GM23338 (cell line): ENCODE measurements around the gene MAP3K9. TPM values are rescaled to one million over a fixed set of nuclear protein-coding genes. Genes with fewer than 3 reads are reported as not detected.

ENCODE experiments used
- ATAC-seq: fragments of 200-7000 bp; cut with Tn5 transposase; 3 replicates; pipeline ENCODE4 v1.9.1; 2020
- DNase-seq: peaks from one replicate; pipeline ENCODE4 v3.0.0-alpha.2; 2015; ENCODE audit warnings: low spot score
- H2AFZ ChIP-seq: fragments of 200-600 bp; sonication (generic); 2 replicates; pipeline ENCODE4 v1.8.0; 2016; ENCODE audit warnings: antibody characterized with exemption, mild to moderate bottlenecking, moderate library complexity
- H3F3A ChIP-seq: fragments of 200-600 bp; sonication (generic); replicated peaks from 2 replicates; pipeline ENCODE4 v1.8.0; 2017; ENCODE audit warnings: antibody characterized with exemption, mixed run types, low read depth
- H3K27ac ChIP-seq: fragments of 200-600 bp; sonication (generic); 2 replicates; pipeline ENCODE4 v1.6.1; 2016; ENCODE audit warnings: low read depth
- H3K27me3 ChIP-seq: fragments of 200-600 bp; sonication (generic); 2 replicates; pipeline ENCODE4 v1.8.0; 2016; ENCODE audit warnings: mild to moderate bottlenecking, mixed run types, moderate library complexity; ENCODE audit not compliant: insufficient read depth
- H3K36me3 ChIP-seq: fragments of 200-600 bp; sonication (generic); 2 replicates; pipeline ENCODE4 v1.8.0; 2016; ENCODE audit warnings: mild to moderate bottlenecking; ENCODE audit not compliant: insufficient read depth
- H3K4me1 ChIP-seq: fragments of 200-600 bp; sonication (generic); 2 replicates; pipeline ENCODE4 v1.8.0; 2016; ENCODE audit warnings: mild to moderate bottlenecking, moderate library complexity; ENCODE audit not compliant: insufficient read depth
- H3K4me2 ChIP-seq: fragments of 200-600 bp; sonication (generic); 2 replicates; pipeline ENCODE4 v1.7.1; 2017; ENCODE audit warnings: mixed run types
- H3K4me3 ChIP-seq: fragments of 200-600 bp; sonication (generic); 2 replicates; pipeline ENCODE4 v1.6.1; 2016; ENCODE audit warnings: mixed run types
- H3K79me2 ChIP-seq: fragments of 200-600 bp; sonication (generic); replicated peaks from 2 replicates; pipeline ENCODE4 v1.8.0; 2017; ENCODE audit warnings: mild to moderate bottlenecking; ENCODE audit not compliant: insufficient read depth
- H3K9me2 ChIP-seq: fragments of 200-600 bp; sonication (generic); 2 replicates; pipeline ENCODE4 v1.8.0; 2017; ENCODE audit not compliant: insufficient read depth
- H4K20me1 ChIP-seq: fragments of 200-600 bp; sonication (generic); replicated peaks from 2 replicates; pipeline ENCODE4 v1.8.0; 2017; ENCODE audit warnings: mild to moderate bottlenecking; ENCODE audit not compliant: insufficient read depth
- H3K27ac Mint-ChIP-seq: 2 replicates; pipeline ENCODE4 v1.8.0; 2020; ENCODE audit warnings: inconsistent platforms, mild to moderate bottlenecking, moderate library complexity, mixed read lengths
- H3K27me3 Mint-ChIP-seq: 3 replicates; pipeline ENCODE4 v1.8.0; 2022; ENCODE audit warnings: low read depth, mild to moderate bottlenecking, moderate library complexity, mixed read lengths, inconsistent platforms; ENCODE audit not compliant: insufficient read depth, poor library complexity
- H3K36me3 Mint-ChIP-seq: 3 replicates; pipeline ENCODE4 v1.8.0; 2021; ENCODE audit warnings: low read depth, mild to moderate bottlenecking, inconsistent platforms, moderate library complexity, mixed read lengths
- H3K4me1 Mint-ChIP-seq: 3 replicates; pipeline ENCODE4 v1.8.0; 2020; ENCODE audit warnings: mild to moderate bottlenecking, inconsistent platforms, mixed read lengths
- H3K4me3 Mint-ChIP-seq: 3 replicates; pipeline ENCODE4 v1.8.0; 2021; ENCODE audit warnings: moderate library complexity, mild to moderate bottlenecking, inconsistent platforms, mixed read lengths
- H3K9me3 Mint-ChIP-seq: 3 replicates; pipeline ENCODE4 v1.8.0; 2020; ENCODE audit warnings: moderate library complexity, mild to moderate bottlenecking, inconsistent platforms, mixed read lengths
- CREB1 ChIP-seq: fragments of 250-450 bp; sonication (Bioruptor Pico); IDR thresholded peaks from 2 replicates; pipeline ENCODE4 v1.5.0; 2020; ENCODE audit warnings: low read depth, mild to moderate bottlenecking, moderate library complexity
- EZH2 ChIP-seq: fragments of 200-600 bp; sonication (generic); IDR thresholded peaks from one replicate; pipeline ENCODE4 v1.8.0; 2017; ENCODE audit warnings: antibody characterized with exemption, mild to moderate bottlenecking, low read depth; ENCODE audit not compliant: unreplicated experiment
- EZH2phosphoT487 ChIP-seq: fragments of 200-600 bp; sonication (generic); IDR thresholded peaks from one replicate; pipeline ENCODE4 v1.8.1; 2018; ENCODE audit warnings: antibody characterized with exemption; ENCODE audit not compliant: unreplicated experiment
- JUNB ChIP-seq: IDR thresholded peaks from one replicate; pipeline ENCODE4 v1.6.1; 2016; ENCODE audit warnings: antibody characterized with exemption; ENCODE audit not compliant: unreplicated experiment
- NANOG ChIP-seq: IDR thresholded peaks from 2 replicates; pipeline ENCODE4 v1.6.1; 2016; ENCODE audit warnings: antibody characterized with exemption, borderline replicate concordance
- STAT1 ChIP-seq: IDR thresholded peaks from one replicate; pipeline ENCODE4 v1.6.1; 2016; ENCODE audit warnings: antibody characterized with exemption; ENCODE audit not compliant: unreplicated experiment
- ZNF331 ChIP-seq: fragments of 250-450 bp; sonication (Bioruptor Pico); IDR thresholded peaks from 2 replicates; pipeline ENCODE4 v1.5.0; 2020; ENCODE audit warnings: low read depth, mild to moderate bottlenecking, moderate library complexity
- ZNF462 ChIP-seq: fragments of 250-450 bp; sonication (Bioruptor Pico); IDR thresholded peaks from 2 replicates; pipeline ENCODE4 v1.5.0; 2020; ENCODE audit warnings: mild to moderate bottlenecking, moderate library complexity
- polyA plus RNA-seq: library from polyadenylated mRNA; unstranded; fragments of >200 nt; fragmentation: Nextera tagmentation; extraction: Ambion mirVana; gene quantifications from 2 replicates; pipeline ENCODE4 v1.2.1, GENCODE V29; 2016
- total RNA-seq: library from RNA; depleted of rRNA; stranded (reverse); fragments of >200 nt; shearing (Covaris generic); gene quantifications from 2 replicates; pipeline ENCODE4 v1.2.3, GENCODE V29; 2014
- TF ChIP-seq, protein P1 (sequence below): IDR thresholded peaks from 2 replicates; pipeline ENCODE4 v1.6.1; 2016; ENCODE audit warnings: antibody characterized with exemption
- TF ChIP-seq, protein P2 (sequence below), 2 experiments: fragments of 200-600 bp in 1 of 2; sonication (generic) in 1 of 2; conservative IDR thresholded peaks; 2 replicates each; pipeline versions ENCODE4 v1.5.1 to v1.6.1; 2016 to 2017; ENCODE audit warnings: antibody characterized with exemption in 2 of 2, low read depth in 2 of 2, mild to moderate bottlenecking in 2 of 2, moderate library complexity in 1 of 2

The MAP3K9 gene
- total and polyA plus RNA-seq, 2 experiments from 2014 or later: 5.3 to 30.8 TPM

GRCh38 chr14:70832561-70833305, 23.4 kb upstream of the MAP3K9 start (continued):
- TF ChIP-seq ZNF462 (CRISPR knock-in tag) (no peak), EZH2phosphoT487 (no peak), JUNB (no peak), STAT1 (no peak), CREB1 (no peak)

GRCh38 chr14:70830998-70831781, 21.9 kb upstream of the MAP3K9 start:
- Mint-ChIP-seq H3K4me1 (no peaks in the 10 kb centered on the region), H3K27me3 (peaks cover 2% of the 10 kb centered on the region), H3K9me3 (peaks cover 27% of the 10 kb centered on the region), H3K27ac (no peak overlapping the region), H3K4me3 (no peak overlapping the region), H3K36me3 (peaks cover 13% of the 10 kb centered on the region)
- H2AFZ ChIP-seq: no peak overlapping the region
- no peaks in the 10 kb centered on the region for H4K20me1 ChIP-seq
- H3K79me2 ChIP-seq: no peaks in the 10 kb centered on the region
- no peak for ATAC-seq
- H3K36me3 ChIP-seq: peaks cover 4% of the 10 kb centered on the region; the same call in 1 of the 2 replicates
- no peak for DNase-seq
- no peak overlapping the region for H3K4me2 ChIP-seq
- no peak overlapping the region for H3K27ac ChIP-seq
- H3K4me1 ChIP-seq: 0 out of 2 replicates have a peak, but pooled peaks cover 3% of the 10 kb centered on the region
- H3K27me3 ChIP-seq: no peaks in the 10 kb centered on the region
- H3F3A ChIP-seq: no peaks in the 10 kb centered on the region
- H3K9me2 ChIP-seq: 0 out of 2 replicates have a peak, but pooled peaks cover under 1% of the 10 kb centered on the region
- no peak overlapping the region for H3K4me3 ChIP-seq
- TF ChIP-seq, protein P1, sequence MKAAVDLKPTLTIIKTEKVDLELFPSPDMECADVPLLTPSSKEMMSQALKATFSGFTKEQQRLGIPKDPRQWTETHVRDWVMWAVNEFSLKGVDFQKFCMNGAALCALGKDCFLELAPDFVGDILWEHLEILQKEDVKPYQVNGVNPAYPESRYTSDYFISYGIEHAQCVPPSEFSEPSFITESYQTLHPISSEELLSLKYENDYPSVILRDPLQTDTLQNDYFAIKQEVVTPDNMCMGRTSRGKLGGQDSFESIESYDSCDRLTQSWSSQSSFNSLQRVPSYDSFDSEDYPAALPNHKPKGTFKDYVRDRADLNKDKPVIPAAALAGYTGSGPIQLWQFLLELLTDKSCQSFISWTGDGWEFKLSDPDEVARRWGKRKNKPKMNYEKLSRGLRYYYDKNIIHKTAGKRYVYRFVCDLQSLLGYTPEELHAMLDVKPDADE: no peak
- TF ChIP-seq EZH2: no peak
- TF ChIP-seq, protein P2, sequence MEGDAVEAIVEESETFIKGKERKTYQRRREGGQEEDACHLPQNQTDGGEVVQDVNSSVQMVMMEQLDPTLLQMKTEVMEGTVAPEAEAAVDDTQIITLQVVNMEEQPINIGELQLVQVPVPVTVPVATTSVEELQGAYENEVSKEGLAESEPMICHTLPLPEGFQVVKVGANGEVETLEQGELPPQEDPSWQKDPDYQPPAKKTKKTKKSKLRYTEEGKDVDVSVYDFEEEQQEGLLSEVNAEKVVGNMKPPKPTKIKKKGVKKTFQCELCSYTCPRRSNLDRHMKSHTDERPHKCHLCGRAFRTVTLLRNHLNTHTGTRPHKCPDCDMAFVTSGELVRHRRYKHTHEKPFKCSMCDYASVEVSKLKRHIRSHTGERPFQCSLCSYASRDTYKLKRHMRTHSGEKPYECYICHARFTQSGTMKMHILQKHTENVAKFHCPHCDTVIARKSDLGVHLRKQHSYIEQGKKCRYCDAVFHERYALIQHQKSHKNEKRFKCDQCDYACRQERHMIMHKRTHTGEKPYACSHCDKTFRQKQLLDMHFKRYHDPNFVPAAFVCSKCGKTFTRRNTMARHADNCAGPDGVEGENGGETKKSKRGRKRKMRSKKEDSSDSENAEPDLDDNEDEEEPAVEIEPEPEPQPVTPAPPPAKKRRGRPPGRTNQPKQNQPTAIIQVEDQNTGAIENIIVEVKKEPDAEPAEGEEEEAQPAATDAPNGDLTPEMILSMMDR (conservative IDR thresholded peaks at IDR 0.05; ENCODE audit: low read depth in 2 of 2): no peak
- no peak for TF ChIP-seq NANOG
- TF ChIP-seq ZNF331: no peak
- TF ChIP-seq EZH2phosphoT487: no peak
